ENCODE measurements around the gene UMODL1.

UMODL1 gene

GRCh38 chr21:42068592-42068991, 2.5 kb upstream of the UMODL1 start:
- no peak for TF ChIP-seq YY1 (IDR thresholded peaks at IDR 0.05; ENCODE audit: low read depth)
- TF ChIP-seq NFIC (IDR thresholded peaks at IDR 0.05): no peak
- TF ChIP-seq CEBPB (IDR thresholded peaks at IDR 0.05): no peak
- no peak for TF ChIP-seq USF1 (IDR thresholded peaks at IDR 0.05)

- TF ChIP-seq TEAD4 (IDR thresholded peaks at IDR 0.05): no peak
- no peak for TF ChIP-seq TAF1 (IDR thresholded peaks at IDR 0.05; ENCODE audit: low read depth)
- TF ChIP-seq CREB1 (IDR thresholded peaks at IDR 0.05; ENCODE audit: low read depth): no peak
- no peak for TF ChIP-seq CEBPB (IDR thresholded peaks at IDR 0.05)
- no peak for TF ChIP-seq RAD21 (IDR thresholded peaks at IDR 0.05; ENCODE audit: low read depth)
- TF ChIP-seq USF1 (IDR thresholded peaks at IDR 0.05): no peak
- TF ChIP-seq ZBTB7A (IDR thresholded peaks at IDR 0.05; ENCODE audit: low read depth): no peak
- TF ChIP-seq REST (IDR thresholded peaks at IDR 0.05; ENCODE audit: low read depth): no peak
- TF ChIP-seq MAX (IDR thresholded peaks at IDR 0.05): no peak
- no peak for TF ChIP-seq YY1 (IDR thresholded peaks at IDR 0.05; ENCODE audit: low read depth)
- TF ChIP-seq NFIC (IDR thresholded peaks at IDR 0.05): no peak
- TF ChIP-seq EGR1 (IDR thresholded peaks at IDR 0.05): no peak
- no peak for TF ChIP-seq FOXM1 (IDR thresholded peaks at IDR 0.05; ENCODE audit: borderline replicate concordance, low read depth)
- no peak for TF ChIP-seq EP300 (IDR thresholded peaks at IDR 0.05; ENCODE audit: borderline replicate concordance)
- TF ChIP-seq TCF12 (IDR thresholded peaks at IDR 0.05; ENCODE audit: low read depth): no peak
Observed at GRCh38 chr21:42069327-42069726, 1.8 kb upstream of the UMODL1 start.

GRCh38 chr21:42069843-42070242, 1.3 kb upstream of the UMODL1 start:
- no peak for TF ChIP-seq CREB1 (IDR thresholded peaks at IDR 0.05; ENCODE audit: low read depth)
- no peak for TF ChIP-seq USF1 (IDR thresholded peaks at IDR 0.05)
- no peak for TF ChIP-seq TCF12 (IDR thresholded peaks at IDR 0.05; ENCODE audit: low read depth)
- no peak for TF ChIP-seq YY1 (IDR thresholded peaks at IDR 0.05; ENCODE audit: low read depth)
- no peak for TF ChIP-seq NFIC (IDR thresholded peaks at IDR 0.05)
- TF ChIP-seq EP300 (IDR thresholded peaks at IDR 0.05; ENCODE audit: borderline replicate concordance): no peak
- TF ChIP-seq EGR1 (IDR thresholded peaks at IDR 0.05): no peak
- TF ChIP-seq MAX (IDR thresholded peaks at IDR 0.05): no peak
- no peak for TF ChIP-seq REST (IDR thresholded peaks at IDR 0.05; ENCODE audit: low read depth)
- no peak for TF ChIP-seq ZBTB7A (IDR thresholded peaks at IDR 0.05; ENCODE audit: low read depth)
- TF ChIP-seq CEBPB (IDR thresholded peaks at IDR 0.05): no peak
- TF ChIP-seq FOXM1 (IDR thresholded peaks at IDR 0.05; ENCODE audit: borderline replicate concordance, low read depth): no peak
- no peak for TF ChIP-seq TEAD4 (IDR thresholded peaks at IDR 0.05)
- no peak for TF ChIP-seq RAD21 (IDR thresholded peaks at IDR 0.05; ENCODE audit: low read depth)
- no peak for TF ChIP-seq TAF1 (IDR thresholded peaks at IDR 0.05; ENCODE audit: low read depth)

- TF ChIP-seq TEAD4 (IDR thresholded peaks at IDR 0.05) (no peak), EP300 (IDR thresholded peaks at IDR 0.05; ENCODE audit: borderline replicate concordance) (no peak), USF1 (IDR thresholded peaks at IDR 0.05) (no peak), EGR1 (IDR thresholded peaks at IDR 0.05) (no peak)
Observed at GRCh38 chr21:42073145-42074099, 2.3 kb downstream of the UMODL1 start.
